Neural cell (in vitro differentiated cells): Measurements from ENCODE around the gene RNF227. TPM values are rescaled to one million over a fixed set of nuclear protein-coding genes. Genes with fewer than 3 reads are reported as not detected.

Experiments used
- H2AFZ ChIP-seq: fragments of 200-600, 300-800 bp; sonication (generic), shearing (Covaris generic); 2 replicates; pipeline ENCODE4 v1.6.0; 2014; ENCODE audit warnings: low read depth, mild to moderate bottlenecking, antibody characterized with exemption, low read length, moderate library complexity
- H3F3A ChIP-seq: fragments of 200-600 bp; shearing (Covaris generic); 2 replicates; pipeline ENCODE4 v1.6.1; 2016; ENCODE audit warnings: mild to moderate bottlenecking, moderate library complexity, mixed read lengths, antibody characterized with exemption, low read length; ENCODE audit not compliant: insufficient read depth, poor library complexity, severe bottlenecking
- H3K27ac ChIP-seq: fragments of 200-600, 300-800 bp; sonication (generic), shearing (Covaris generic); 2 replicates; pipeline ENCODE4 v1.5.1; 2014; ENCODE audit warnings: mild to moderate bottlenecking, low read length, moderate library complexity
- H3K27me3 ChIP-seq: fragments of 300-800, 200-600 bp; sonication (generic), shearing (Covaris generic); 2 replicates; pipeline ENCODE4 v1.6.0; 2014; ENCODE audit warnings: mild to moderate bottlenecking, low read depth, low read length, moderate library complexity; ENCODE audit not compliant: insufficient read depth
- H3K36me3 ChIP-seq: fragments of 300-800, 200-600 bp; sonication (generic), shearing (Covaris generic); 2 replicates; pipeline ENCODE4 v1.5.1; 2014; ENCODE audit warnings: mild to moderate bottlenecking, antibody characterized with exemption, low read length, moderate library complexity; ENCODE audit not compliant: insufficient read depth
- H3K4me2 ChIP-seq: fragments of 300-800, 200-600 bp; sonication (generic), shearing (Covaris generic); 2 replicates; pipeline ENCODE4 v1.6.0; 2014; ENCODE audit warnings: mild to moderate bottlenecking, low read length
- H3K4me3 ChIP-seq: fragments of 300-800, 200-600 bp; sonication (generic), shearing (Covaris generic); 2 replicates; pipeline ENCODE4 v1.5.1; 2014; ENCODE audit warnings: mild to moderate bottlenecking, low read length, moderate library complexity
- H3K79me2 ChIP-seq: fragments of 200-600 bp; shearing (Covaris generic); replicated peaks from 2 replicates; pipeline ENCODE4 v1.6.0; 2014; ENCODE audit warnings: mild to moderate bottlenecking, low read length, moderate library complexity; ENCODE audit not compliant: insufficient read depth
- H3K9ac ChIP-seq: fragments of 300-800, 200-600 bp; sonication (generic), shearing (Covaris generic); 2 replicates; pipeline ENCODE4 v1.6.1; 2016; ENCODE audit warnings: mild to moderate bottlenecking, low read length, mixed read lengths
- H3K9me2 ChIP-seq: fragments of 200-600 bp; shearing (Covaris generic); 2 replicates; pipeline ENCODE4 v1.6.1; 2016; ENCODE audit warnings: mild to moderate bottlenecking, low read length, mixed read lengths; ENCODE audit not compliant: insufficient read depth
- H3K9me3 ChIP-seq: fragments of 200-600, 300-800 bp; sonication (generic), shearing (Covaris generic); 2 replicates; pipeline ENCODE4 v1.6.1; 2016; ENCODE audit warnings: mild to moderate bottlenecking, mixed run types, low read length, moderate library complexity, mixed read lengths
- H4K20me1 ChIP-seq: fragments of 200-600 bp; shearing (Covaris generic); 2 replicates; pipeline ENCODE4 v1.6.1; 2016; ENCODE audit warnings: mild to moderate bottlenecking, mixed run types; ENCODE audit not compliant: insufficient read depth
- CTCF ChIP-seq: fragments of 450-650 bp; IDR thresholded peaks from 2 replicates; pipeline ENCODE4 v1.5.1; 2014; ENCODE audit warnings: antibody characterized with exemption, mild to moderate bottlenecking, moderate library complexity; ENCODE audit not compliant: poor library complexity, severe bottlenecking
- EP300 ChIP-seq: fragments of 450-650 bp; conservative IDR thresholded peaks from 2 replicates; pipeline ENCODE4 v1.6.1; 2014; ENCODE audit warnings: antibody characterized with exemption, mild to moderate bottlenecking, moderate library complexity; ENCODE audit not compliant: poor library complexity, severe bottlenecking
- EZH2 ChIP-seq: fragments of 200-600, 300-800 bp; shearing (Covaris generic), sonication (generic); IDR thresholded peaks from 2 replicates; pipeline ENCODE4 v1.6.1; 2014; ENCODE audit warnings: antibody characterized with exemption, low read length, borderline replicate concordance, mild to moderate bottlenecking; ENCODE audit not compliant: insufficient read depth, poor library complexity, severe bottlenecking
- MXI1 ChIP-seq: fragments of 450-650 bp; conservative IDR thresholded peaks from 2 replicates; pipeline ENCODE4 v1.6.1; 2014; ENCODE audit warnings: antibody characterized with exemption, mild to moderate bottlenecking; ENCODE audit not compliant: poor library complexity, severe bottlenecking
- POLR2AphosphoS5 ChIP-seq: IDR thresholded peaks from 2 replicates; pipeline ENCODE4 v1.6.1; 2012
- RAD21 ChIP-seq: fragments of 450-650 bp; conservative IDR thresholded peaks from 2 replicates; pipeline ENCODE4 v1.6.1; 2014; ENCODE audit warnings: antibody characterized with exemption, mild to moderate bottlenecking, moderate library complexity
- REST ChIP-seq: IDR thresholded peaks from 2 replicates; pipeline ENCODE4 v1.6.1; 2012; ENCODE audit warnings: borderline replicate concordance
- SMC3 ChIP-seq: fragments of 450-650 bp; conservative IDR thresholded peaks from 2 replicates; pipeline ENCODE4 v1.6.1; 2014; ENCODE audit warnings: antibody characterized with exemption, mild to moderate bottlenecking, moderate library complexity; ENCODE audit not compliant: poor library complexity
- TAF1 ChIP-seq: IDR thresholded peaks from 2 replicates; pipeline ENCODE4 v1.6.1; 2012; ENCODE audit warnings: low read depth
- polyA plus RNA-seq: library from polyadenylated mRNA; depleted of rRNA; stranded (reverse); fragments of >200 nt; gene quantifications from 2 replicates; pipeline ENCODE4 v1.2.3, GENCODE V29; 2014

Gene RNF227
- polyA plus RNA-seq, 1 donor from 2014 or later, result 69.9 TPM

DNA sequence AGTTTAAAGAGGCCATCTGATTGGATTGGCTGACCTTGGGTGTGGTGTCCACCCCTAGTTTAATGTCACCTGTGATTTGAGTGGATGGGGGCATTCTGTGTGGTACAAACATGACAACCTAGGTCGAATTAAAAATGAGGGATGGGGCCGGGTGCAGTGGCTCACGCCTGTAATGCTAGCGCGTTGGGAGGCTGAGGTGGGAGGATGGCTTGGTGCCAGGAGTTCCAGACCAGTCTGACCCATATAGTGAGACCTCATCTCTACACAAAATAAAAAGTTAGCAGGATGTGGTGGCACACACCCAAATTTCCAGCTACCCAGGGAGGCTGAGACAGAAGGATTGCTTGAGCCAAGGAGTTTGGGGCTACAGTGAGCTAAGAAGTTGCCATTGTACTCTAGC lies 30.4 kb upstream of the RNF227 start:
- no peaks in the 10 kb centered on the region for H3K27me3 ChIP-seq
- H3K36me3 ChIP-seq, result peaks cover 4% of the 10 kb centered on the region
- H3K27ac ChIP-seq, result no peak overlapping the region
- no peak overlapping the region for H2AFZ ChIP-seq
- no peak overlapping the region for H3K4me2 ChIP-seq
- no peak overlapping the region for H3K9ac ChIP-seq
- H3K79me2 ChIP-seq, result no peaks in the 10 kb centered on the region
- H3K9me3 ChIP-seq, result no peaks in the 10 kb centered on the region
- no peaks in the 10 kb centered on the region for H3F3A ChIP-seq
- TF ChIP-seq POLR2AphosphoS5, result no peak
- no peak for TF ChIP-seq MXI1
- no peak for TF ChIP-seq EP300
- TF ChIP-seq CTCF, result no peak
- TF ChIP-seq SMC3, result no peak
- TF ChIP-seq RAD21, result no peak
- TF ChIP-seq EZH2, result no peak
- no peak for TF ChIP-seq TAF1
- no peak for TF ChIP-seq REST
- H3K9me2 ChIP-seq, result no peaks in the 10 kb centered on the region
- H4K20me1 ChIP-seq, result no peaks in the 10 kb centered on the region
- H3K4me3 ChIP-seq, result no peak overlapping the region

DNA sequence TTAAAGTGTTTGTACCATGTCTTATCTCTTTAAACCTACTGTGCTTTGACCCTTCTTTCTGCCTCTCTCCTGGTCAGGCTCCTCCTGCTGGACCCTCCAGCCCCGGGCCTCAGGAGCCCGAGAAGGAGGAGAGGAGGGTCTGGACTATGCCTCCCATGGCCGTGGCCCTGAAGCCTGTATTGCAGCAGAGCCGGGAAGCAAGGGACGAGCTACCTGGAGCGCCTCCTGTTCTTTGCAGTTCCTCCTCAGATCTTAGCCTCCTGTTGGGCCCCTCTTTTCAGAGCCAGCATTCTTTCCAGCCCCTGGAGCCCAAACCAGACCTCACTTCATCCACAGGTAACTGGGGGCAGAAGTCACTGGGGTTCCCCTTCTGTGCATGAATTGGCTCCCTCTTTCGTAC lies 29.6 kb upstream of the RNF227 start:
- no peaks in the 10 kb centered on the region for H3K9me3 ChIP-seq
- H4K20me1 ChIP-seq, result no peaks in the 10 kb centered on the region
- H3K4me3 ChIP-seq, result no peak overlapping the region
- no peaks in the 10 kb centered on the region for H3K27me3 ChIP-seq
- no peaks in the 10 kb centered on the region for H3K9me2 ChIP-seq
- no peak overlapping the region for H3K4me2 ChIP-seq
- no peak overlapping the region for H2AFZ ChIP-seq
- no peaks in the 10 kb centered on the region for H3F3A ChIP-seq
- H3K27ac ChIP-seq, result no peak overlapping the region
- peaks cover 9% of the 10 kb centered on the region for H3K36me3 ChIP-seq
- TF ChIP-seq SMC3, result no peak
- no peak overlapping the region for H3K9ac ChIP-seq
- no peaks in the 10 kb centered on the region for H3K79me2 ChIP-seq

GRCh38 chr17:7944326-7944725 lies 28.2 kb upstream of the RNF227 start:
- H2AFZ ChIP-seq, result no peak overlapping the region
- H3K9me2 ChIP-seq, result no peaks in the 10 kb centered on the region
- H3K27ac ChIP-seq, result no peak overlapping the region
- no peak overlapping the region for H3K4me2 ChIP-seq
- H3F3A ChIP-seq, result no peaks in the 10 kb centered on the region
- TF ChIP-seq POLR2AphosphoS5, result no peak
- no peaks in the 10 kb centered on the region for H4K20me1 ChIP-seq
- H3K27me3 ChIP-seq, result no peaks in the 10 kb centered on the region
- H3K9ac ChIP-seq, result no peak overlapping the region
- no peak overlapping the region for H3K4me3 ChIP-seq
- peaks cover 13% of the 10 kb centered on the region for H3K36me3 ChIP-seq
- H3K79me2 ChIP-seq, result no peaks in the 10 kb centered on the region
- H3K9me3 ChIP-seq, result no peaks in the 10 kb centered on the region
